Activated T-cell treated with anti-CD3 and anti-CD28 coated beads for 48 hours (primary cell): ENCODE results near the gene TAX1BP1.
A peak's percentile ranks its signal among the peaks of the same experiment; 100 is the strongest.

Experiments
- DNase-seq: peaks from one replicate; pipeline ENCODE4 v3.0.0-alpha.2; 2020; ENCODE audit warnings: low read depth

TAX1BP1 gene

GRCh38 chr7:27739909-27740448 is at the start of gene TAX1BP1:
TSS of gene TAX1BP1 (plus strand) at chr7:27740162. CDS start at chr7:27748525, 8,363 bp downstream.
- peak; percentile 95 for DNase-seq

- DNase-seq, result no peak
These were observed 49.3 kb upstream of the TAX1BP1 start for GRCh38 chr7:27690649-27691048.

GRCh38 chr7:27693794-27694193 is 46.2 kb upstream of the TAX1BP1 start:
- no peak for DNase-seq

GRCh38 chr7:27695096-27695495 is 44.9 kb upstream of the TAX1BP1 start:
- DNase-seq, result no peak

- DNase-seq, result no peak
These were observed 42.0 kb upstream of the TAX1BP1 start for GRCh38 chr7:27697861-27698430.

GRCh38 chr7:27699751-27700150 is 40.2 kb upstream of the TAX1BP1 start:
- DNase-seq, result no peak

- DNase-seq, result no peak
These were observed 39.5 kb upstream of the TAX1BP1 start for GRCh38 chr7:27700501-27700900.

- no peak for DNase-seq
These were observed 36.8 kb upstream of the TAX1BP1 start for GRCh38 chr7:27703181-27703580.

- no peak for DNase-seq
These were observed 35.4 kb upstream of the TAX1BP1 start for GRCh38 chr7:27704422-27705199.

GRCh38 chr7:27705200-27705594 is 34.8 kb upstream of the TAX1BP1 start:
- no peak for DNase-seq

GRCh38 chr7:27708485-27708884 is 31.5 kb upstream of the TAX1BP1 start:
- DNase-seq, result no peak

GRCh38 chr7:27709137-27710075 is 30.6 kb upstream of the TAX1BP1 start:
- DNase-seq, result no peak

GRCh38 chr7:27712217-27712616 is 27.7 kb upstream of the TAX1BP1 start:
- DNase-seq, result no peak

GRCh38 chr7:27714831-27715444 is 25.0 kb upstream of the TAX1BP1 start:
- DNase-seq, result no peak

GRCh38 chr7:27723085-27723484 is 16.9 kb upstream of the TAX1BP1 start:
- no peak for DNase-seq

- no peak for DNase-seq
These were observed 12.9 kb upstream of the TAX1BP1 start for GRCh38 chr7:27727058-27727457.

GRCh38 chr7:27730112-27730511 is 9.8 kb upstream of the TAX1BP1 start:
- DNase-seq, result no peak

GRCh38 chr7:27734583-27734982 is 5.4 kb upstream of the TAX1BP1 start:
- no peak for DNase-seq

- no peak for DNase-seq
These were observed 4.8 kb upstream of the TAX1BP1 start for GRCh38 chr7:27735165-27735564.

GRCh38 chr7:27735831-27736230 is 4.1 kb upstream of the TAX1BP1 start:
- no peak for DNase-seq

- no peak for DNase-seq
These were observed 2.8 kb upstream of the TAX1BP1 start for GRCh38 chr7:27737178-27737577.

- DNase-seq, result no peak
These were observed 2.3 kb upstream of the TAX1BP1 start for GRCh38 chr7:27737616-27738015.
